B cell (primary cell): ENCODE results near the gene OR52E6. TPM values are rescaled to one million over a fixed set of nuclear protein-coding genes. Genes with fewer than 3 reads are reported as not detected.

ENCODE experiments used
- ATAC-seq: fragments of 200-7000 bp; cut with Tn5 transposase; one replicate; pipeline ENCODE4 v1.10.0; 2021; ENCODE audit warnings: low read depth, mild to moderate bottlenecking, moderate number of reproducible peaks, moderate library complexity
- CTCF ChIA-PET: fragments of 350-600 bp; sonication (Branson Sonifier 250); formaldehyde crosslinking; loops from one replicate; lab custom pipeline; 2021; ENCODE audit warnings: antibody characterized with exemption, inconsistent platforms; lab: Charles Lee
- POLR2A ChIA-PET: fragments of 350-600 bp; sonication (Branson Sonifier 250); formaldehyde crosslinking; loops from one replicate; lab custom pipeline; 2021; ENCODE audit warnings: antibody characterized with exemption; lab: Charles Lee
- DNase-seq: peaks from one replicate; pipeline ENCODE4 v3.0.0; 2013
- H2AFZ ChIP-seq: 2 replicates; pipeline ENCODE4 v1.6.1; 2012; ENCODE audit warnings: mild to moderate bottlenecking, low read depth, low read length; ENCODE audit not compliant: insufficient read depth, poor library complexity, severe bottlenecking
- H3K27ac ChIP-seq, 2 donors: 1 replicate in 1 of 2; 2 replicates in 1 of 2; pipeline ENCODE4 v1.5.1; 2012 to 2013; ENCODE audit warnings: low read length in 2 of 2, mild to moderate bottlenecking in 2 of 2, moderate library complexity in 1 of 2
- H3K27me3 ChIP-seq, 4 experiments: fragments of 200-600 bp in 1 of 4; sonication (generic) in 1 of 4; replicated peaks in 1 of 4; 1 replicate in 2 of 4; 2 replicates in 2 of 4; pipeline versions ENCODE4 v1.6.1 to v1.7.0; 2013 to 2016; ENCODE audit warnings: low read length in 3 of 4, mild to moderate bottlenecking in 2 of 4, mixed read lengths in 1 of 4, moderate library complexity in 1 of 4; ENCODE audit not compliant: insufficient read depth in 4 of 4, control insufficient read depth in 3 of 4; ENCODE audit errors: control extremely low read depth in 1 of 4
- H3K36me3 ChIP-seq, 2 experiments: replicated peaks in 1 of 2; 1 replicate in 1 of 2; 2 replicates in 1 of 2; pipeline versions ENCODE4 v1.6.1 to v1.7.1; 2013; ENCODE audit warnings: low read length in 1 of 2; ENCODE audit not compliant: insufficient read depth in 2 of 2, control insufficient read depth in 1 of 2; ENCODE audit errors: control extremely low read depth in 1 of 2, extremely low read depth in 1 of 2
- H3K4me1 ChIP-seq, 2 donors: fragments of 200-600 bp in 1 of 2; sonication (generic) in 1 of 2; 1 replicate in 1 of 2; 2 replicates in 1 of 2; pipeline versions ENCODE4 v1.5.1 to v1.6.1; 2013 to 2017; ENCODE audit warnings: low read length in 2 of 2; ENCODE audit not compliant: control insufficient read depth in 2 of 2, insufficient read depth in 2 of 2
- H3K4me2 ChIP-seq: replicated peaks from 2 replicates; pipeline ENCODE3; 2012; ENCODE audit warnings: mild to moderate bottlenecking, low read depth, low read length; ENCODE audit not compliant: poor library complexity, severe bottlenecking
- H3K4me3 ChIP-seq, 5 experiments: fragments of 200-600 bp in 1 of 5; sonication (generic) in 1 of 5; 1 replicate in 3 of 5; 2 replicates in 2 of 5; pipeline versions ENCODE4 v1.5.1 to v1.7.0; 2011 to 2016; ENCODE audit warnings: low read length in 4 of 5, mild to moderate bottlenecking in 4 of 5, low read depth in 2 of 5, control low read depth in 1 of 5, moderate library complexity in 1 of 5; ENCODE audit not compliant: insufficient read depth in 1 of 5; ENCODE audit errors: control extremely low read depth in 1 of 5, extremely low read depth in 1 of 5
- H3K79me2 ChIP-seq: fragments of 200-600 bp; sonication (generic); one replicate; pipeline ENCODE4 v1.6.0; 2016; ENCODE audit warnings: low read length; ENCODE audit not compliant: control insufficient read depth, insufficient read depth
- H3K9ac ChIP-seq: fragments of 200-600 bp; sonication (generic); 2 replicates; pipeline ENCODE4 v1.6.1; 2017; ENCODE audit warnings: mild to moderate bottlenecking, low read length, moderate library complexity
- H3K9me3 ChIP-seq, 3 donors: one replicate each; pipeline versions ENCODE4 v1.6.1 to v1.7.1; 2013; ENCODE audit warnings: low read length in 2 of 3; ENCODE audit not compliant: control insufficient read depth in 2 of 3, insufficient read depth in 1 of 3; ENCODE audit errors: control extremely low read depth in 1 of 3
- H4K20me1 ChIP-seq: 2 replicates; pipeline ENCODE4 v1.6.0; 2012; ENCODE audit warnings: mild to moderate bottlenecking, low read length; ENCODE audit not compliant: insufficient read depth, control insufficient read depth, poor library complexity, severe bottlenecking
- H3K27ac Mint-ChIP-seq: one replicate; pipeline ENCODE4 v1.8.0; 2021; ENCODE audit warnings: mixed read lengths
- H3K27me3 Mint-ChIP-seq: one replicate; pipeline ENCODE4 v1.8.0; 2021; ENCODE audit warnings: mixed read lengths
- H3K4me1 Mint-ChIP-seq: one replicate; pipeline ENCODE4 v1.8.0; 2021; ENCODE audit warnings: mixed read lengths
- H3K4me3 Mint-ChIP-seq: one replicate; pipeline ENCODE4 v1.8.0; 2021; ENCODE audit warnings: mixed read lengths
- H3K9me3 Mint-ChIP-seq: one replicate; pipeline ENCODE4 v1.8.0; 2022; ENCODE audit warnings: mixed read lengths; ENCODE audit not compliant: insufficient read depth
- CTCF ChIP-seq: fragments of 200-600 bp; IDR thresholded peaks from one replicate; pipeline ENCODE4 v1.8.0; 2022; ENCODE audit warnings: antibody characterized with exemption, mild to moderate bottlenecking
- EZH2 ChIP-seq: IDR thresholded peaks from 2 replicates; pipeline ENCODE4 v1.6.1; 2012; ENCODE audit warnings: borderline replicate concordance, low read depth, mild to moderate bottlenecking, moderate library complexity, low read length; ENCODE audit not compliant: insufficient read depth, poor library complexity, severe bottlenecking
- WGBS: methylation state at CpG from one replicate; pipeline ENCODE4 v1.1.5; 2013; ENCODE audit warnings: missing lambda C conversion rate; ENCODE audit not compliant: insufficient coverage; 5-methylcytosine and 5-hydroxymethylcytosine counted together
- intact Hi-C: fragments of 100-400 bp; cut with micrococcal nuclease; formaldehyde crosslinking; loops from one replicate; pipeline ENCODE4 v1.10.0; 2022
- polyA plus RNA-seq: library from polyadenylated mRNA; depleted of rRNA; stranded (reverse); fragments of >200 nt; gene quantifications from 2 replicates; pipeline ENCODE4 v1.2.3, GENCODE V29; 2012
- total RNA-seq, 2 donors: library from RNA; stranded (reverse); fragments of 120-200 nt in 1 of 2; gene quantifications; 1 replicate in 1 of 2; 2 replicates in 1 of 2; pipeline versions ENCODE4 v1.2.3 to v1.2.4, GENCODE V29; 2013 to 2022

OR52E6 gene
- total and polyA plus RNA-seq, 2 donors (not counting 1 experiment from before 2014, with no cell fraction given) = not detected

GRCh38 chr11:5857590-5857989 is 15.9 kb upstream of the OR52E6 start, which contains the start of gene OR52E8:
Gene OR52E8 (minus strand): TSS chr11:5857690. CDS start chr11:5857690, 0 bp downstream.
- Histone ChIP-seq H4K20me1 (no peaks in the 10 kb centered on the region), H3K9ac (no peak within 1 kb of the TSS), H3K27me3 (no peaks in the 10 kb centered on the region), H3K4me1 (no peaks in the 10 kb centered on the region), H2AFZ (no peak within 1 kb of the TSS), H3K36me3 (no peaks in the 10 kb centered on the region), H3K79me2 (no peaks in the 10 kb centered on the region), H3K4me3 (no peak within 1 kb of the TSS), H3K4me2 (no peak within 1 kb of the TSS), H3K27ac (no peak within 1 kb of the TSS), H3K9me3 (no peaks in the 10 kb centered on the region)
- no peak within 1 kb of the TSS for H3K4me3 Mint-ChIP-seq
- H3K27me3 Mint-ChIP-seq = peaks cover 7% of the 10 kb centered on the region
- no peak for TF ChIP-seq EZH2
- no peak for TF ChIP-seq CTCF
- no CpG with 5 or more reads among the region's 3 CpGs for WGBS
- ATAC-seq (no peak), DNase-seq (no peak)
- intact Hi-C loops = no loop called here
- H3K27ac Mint-ChIP-seq = no peak within 1 kb of the TSS
- POLR2A ChIA-PET = no interaction called here
- CTCF ChIA-PET = no interaction called here
- no peaks in the 10 kb centered on the region for H3K9me3 Mint-ChIP-seq
- no peaks in the 10 kb centered on the region for H3K4me1 Mint-ChIP-seq

- H3K27ac Mint-ChIP-seq = no peak overlapping the region
- Histone ChIP-seq H3K9ac (no peak overlapping the region), H3K27me3 (no peaks in the 10 kb centered on the region), H3K4me2 (no peak overlapping the region), H3K4me1 (no peaks in the 10 kb centered on the region), H2AFZ (no peak overlapping the region), H3K9me3 (no peaks in the 10 kb centered on the region), H4K20me1 (no peaks in the 10 kb centered on the region), H3K36me3 (no peaks in the 10 kb centered on the region), H3K4me3 (no peak overlapping the region), H3K27ac (no peak overlapping the region), H3K79me2 (no peaks in the 10 kb centered on the region)
- no peak overlapping the region for H3K4me3 Mint-ChIP-seq
- ChIA-PET POLR2A (no interaction called here), CTCF (no interaction called here)
- no peaks in the 10 kb centered on the region for H3K9me3 Mint-ChIP-seq
- H3K27me3 Mint-ChIP-seq = peaks cover 3% of the 10 kb centered on the region
- no peak for DNase-seq
- intact Hi-C loops = no loop called here
- ATAC-seq = no peak
- no CpG with 5 or more reads among the region's 1 CpG for WGBS
- H3K4me1 Mint-ChIP-seq = no peaks in the 10 kb centered on the region
- TF ChIP-seq EZH2 = no peak
- TF ChIP-seq CTCF = no peak
These were observed 9.3 kb upstream of the OR52E6 start for GRCh38 chr11:5851002-5851401.
